GM18526 (cell line): ENCODE data around the gene FBXO17.

ENCODE experiments used
- POLR2A ChIP-seq: IDR thresholded peaks from 3 replicates; pipeline ENCODE4 v1.6.1; 2011; ENCODE audit not compliant: insufficient read length; ENCODE audit errors: extremely low read depth

Gene FBXO17

GRCh38 chr19:38989066-38989605, 13.6 kb upstream of the FBXO17 start:
- TF ChIP-seq POLR2A, result no peak

- no peak for TF ChIP-seq POLR2A
Measured at GRCh38 chr19:38985262-38985661, 9.7 kb upstream of the FBXO17 start.

GRCh38 chr19:38980583-38981374, 5.2 kb upstream of the FBXO17 start:
- no peak for TF ChIP-seq POLR2A

GRCh38 chr19:38979812-38980211, 4.3 kb upstream of the FBXO17 start:
- TF ChIP-seq POLR2A, result no peak

GRCh38 chr19:38978326-38978689, 2.8 kb upstream of the FBXO17 start:
- no peak for TF ChIP-seq POLR2A

GRCh38 chr19:38977445-38978325, 2.1 kb upstream of the FBXO17 start:
- no peak for TF ChIP-seq POLR2A

GRCh38 chr19:38975861-38976271, 324 bp upstream of the FBXO17 start:
- no peak for TF ChIP-seq POLR2A

- TF ChIP-seq POLR2A, result no peak
Measured at GRCh38 chr19:38974624-38975213, 823 bp downstream of the FBXO17 start.

GRCh38 chr19:38971672-38972071, 3.9 kb downstream of the FBXO17 start:
- TF ChIP-seq POLR2A, result no peak

GRCh38 chr19:38970664-38971532, 4.6 kb downstream of the FBXO17 start:
- no peak for TF ChIP-seq POLR2A

GRCh38 chr19:38964738-38965137, 10.8 kb downstream of the FBXO17 start:
- no peak for TF ChIP-seq POLR2A

GRCh38 chr19:38959618-38960017, 15.9 kb downstream of the FBXO17 start:
- no peak for TF ChIP-seq POLR2A

- no peak for TF ChIP-seq POLR2A
Measured at GRCh38 chr19:38958301-38958700, 17.2 kb downstream of the FBXO17 start.

GRCh38 chr19:38956264-38956663, 19.3 kb downstream of the FBXO17 start:
- no peak for TF ChIP-seq POLR2A

- no peak for TF ChIP-seq POLR2A
Measured at GRCh38 chr19:38953677-38954076, 21.9 kb downstream of the FBXO17 start.
